IPS-NIHi7 (cell line): Measurements from ENCODE around the gene NIPSNAP2.
"Not testable (repeated sequence)": the region's sequence is repeated elsewhere in the genome, so short reads cannot be mapped to it uniquely, and the experiment has no call there.

Experiments
- DNase-seq: peaks from one replicate; pipeline ENCODE4 v3.0.0; 2012; ENCODE audit warnings: mixed read lengths; ENCODE audit errors: extremely low spot score

NIPSNAP2 gene

DNA sequence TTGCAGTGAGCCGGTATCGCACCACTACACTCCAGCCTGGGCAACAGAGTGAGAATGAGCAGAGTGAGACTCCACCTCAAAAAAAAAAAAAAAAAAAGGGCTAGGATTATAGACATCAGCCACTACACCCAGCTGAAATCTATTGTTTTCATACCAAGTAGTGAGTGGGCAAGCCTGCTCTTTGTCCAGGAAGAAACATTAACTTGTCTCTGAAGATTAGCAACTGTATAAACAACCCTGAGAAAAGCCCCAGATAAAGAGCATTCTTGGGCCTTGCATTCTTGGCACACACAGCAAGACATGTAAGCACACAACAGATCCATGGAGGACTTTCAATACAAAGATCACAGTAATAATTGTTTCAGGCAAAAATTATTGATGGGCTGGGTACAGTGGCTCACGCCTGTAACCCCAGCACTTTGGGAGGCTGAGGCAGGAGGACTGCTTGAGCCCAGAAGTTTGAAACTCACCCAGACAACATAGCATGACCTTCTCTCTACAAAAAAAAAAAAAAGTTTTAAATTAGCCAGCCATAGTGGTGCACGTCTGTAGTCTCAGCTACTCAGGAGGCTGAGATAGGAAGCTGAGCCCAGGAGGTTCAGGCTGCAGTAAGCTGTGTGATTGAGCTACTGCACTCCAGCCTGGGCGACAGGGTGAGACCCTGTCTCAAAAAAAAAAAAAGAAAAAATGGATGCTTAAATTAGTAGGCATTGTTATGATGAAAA, 82.5 kb downstream of the NIPSNAP2 start:
- no peak for DNase-seq

DNA sequence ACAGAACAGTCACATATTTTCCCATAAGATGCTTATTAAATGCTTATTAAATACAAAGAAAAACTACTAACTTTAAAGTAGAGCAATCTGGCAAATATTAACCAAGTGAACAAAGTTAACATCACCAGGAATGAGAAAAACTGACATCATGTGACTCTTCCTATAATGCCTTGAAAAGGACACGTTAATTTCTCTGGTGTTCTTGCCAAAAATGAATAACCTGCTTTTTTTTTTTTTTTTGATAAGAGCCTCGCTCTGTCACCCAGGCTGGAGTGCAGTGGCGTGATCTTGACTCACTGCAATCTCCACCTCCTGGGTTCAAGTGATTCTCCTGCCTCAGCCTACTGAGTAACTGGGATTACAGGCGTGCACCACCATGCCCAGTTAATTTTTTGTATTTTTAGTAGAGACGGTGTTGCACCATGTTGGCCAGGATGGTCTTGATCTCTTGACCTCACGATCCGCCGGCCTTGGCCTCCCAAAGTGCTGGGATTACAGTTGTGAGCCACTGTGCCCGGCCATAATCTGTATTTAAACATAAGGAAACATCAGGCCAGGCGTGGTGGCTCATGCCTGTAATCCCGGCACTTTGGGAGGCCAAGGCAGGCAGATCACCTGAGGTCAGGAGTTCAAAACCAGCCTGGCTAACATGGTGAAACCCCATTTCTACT, 83.2 kb downstream of the NIPSNAP2 start:
- DNase-seq: not testable (repeated sequence)

DNA sequence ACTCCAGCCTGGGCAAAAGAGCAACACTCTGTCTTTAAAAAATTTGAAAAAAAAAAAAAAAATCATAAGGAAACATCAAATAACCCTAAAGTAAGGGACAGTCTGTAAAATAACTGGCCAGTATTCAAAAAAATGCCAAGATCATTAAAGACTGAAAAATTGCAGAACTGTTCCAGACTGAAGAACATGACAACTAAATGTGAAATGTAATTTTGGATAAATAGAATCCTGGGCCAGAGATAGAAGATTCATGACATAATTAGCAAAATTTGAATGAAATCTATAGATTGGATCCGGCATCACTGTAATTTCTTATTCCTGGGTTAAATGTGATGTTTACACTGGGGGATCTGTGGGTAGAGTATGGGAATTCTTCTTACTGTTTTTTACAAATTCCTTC, 83.9 kb downstream of the NIPSNAP2 start:
- no peak for DNase-seq

DNA sequence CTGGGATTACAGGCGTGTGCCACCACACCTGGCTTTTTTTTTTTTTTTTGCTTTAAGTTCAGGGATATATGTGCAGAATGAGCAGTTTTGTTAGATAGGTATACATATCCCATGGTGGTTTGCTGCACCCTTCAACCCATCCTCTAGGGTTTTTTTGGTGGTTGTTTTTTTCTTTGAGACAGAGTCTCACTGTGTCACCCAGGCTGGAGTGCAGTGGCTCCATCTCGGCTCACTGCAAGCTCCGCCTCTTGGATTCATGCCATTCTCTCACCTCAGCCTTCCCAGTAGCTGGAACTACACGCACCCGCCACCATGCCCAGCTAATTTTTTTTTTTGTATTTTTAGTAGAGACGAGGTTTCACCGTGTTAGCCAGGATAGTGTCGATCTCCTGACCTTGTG, 84.4 kb downstream of the NIPSNAP2 start:
- not testable (repeated sequence) for DNase-seq
